Measurements from ENCODE around the gene NOL4L. TPM values are rescaled to one million over a fixed set of nuclear protein-coding genes. Genes with fewer than 3 reads are reported as not detected.

NOL4L gene
- total and polyA plus RNA-seq, 2 donors (not counting 3 experiments of a cell fraction or from before 2014, with no cell fraction given): 55.2 to 79.6 TPM

DNA sequence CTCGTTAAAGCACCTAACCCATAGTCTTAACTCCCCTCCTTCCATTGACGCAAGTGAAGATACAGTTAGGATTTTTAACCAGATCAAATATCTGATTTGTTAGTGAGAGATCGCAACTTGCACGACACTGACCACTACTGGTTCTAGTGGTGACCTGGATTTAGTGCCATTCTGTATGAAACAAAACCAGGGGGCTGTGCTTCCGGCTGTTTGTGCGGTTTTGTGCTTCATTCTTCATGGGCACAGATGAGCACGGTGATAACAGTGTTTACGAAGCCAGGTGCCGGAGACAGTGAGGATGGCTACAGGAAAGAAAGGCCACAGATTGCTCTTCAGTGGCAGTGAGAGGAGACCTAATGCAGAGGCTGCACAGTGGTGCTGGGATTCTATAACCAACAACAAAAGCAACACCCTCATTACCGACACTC is 75.5 kb downstream of the NOL4L start:
- peak overlapping the region; percentile 64 for H2AFZ ChIP-seq (ENCODE audit: low read depth, low read length)
- DNase-seq (ENCODE audit: low read depth, low spot score): peak; percentile 71
- dilution Hi-C loops (cut with MboI; ENCODE audit: extremely low pct_ligation_motif_present, low sequenced_read_pairs): no loop called here
- no peaks in the 10 kb centered on the region for H3K27me3 ChIP-seq (ENCODE audit: control insufficient read depth in 2 of 2, insufficient read depth in 2 of 2, low read length in 2 of 2)
- H3K79me2 ChIP-seq (ENCODE audit: control insufficient read depth, insufficient read depth, low read length): no peaks in the 10 kb centered on the region
- peak overlapping the region; percentile 40 for H3K4me2 ChIP-seq (ENCODE audit: insufficient read depth, low read length)
- intact Hi-C loops (cut with micrococcal nuclease): loop anchor here (1.0 to 2.0 kb wide), 2 partner anchors 8 to 39 kb away; no protein-coding TSS in a partner anchor
- no peak overlapping the region for H3K9ac ChIP-seq (replicated peaks; ENCODE audit: extremely low read depth, insufficient read depth, low read length)
- no peaks in the 10 kb centered on the region for H4K20me1 ChIP-seq (replicated peaks; ENCODE audit: control insufficient read depth, extremely low read depth, insufficient read depth, low read length)
- H3K9me1 ChIP-seq (replicated peaks; ENCODE audit: control insufficient read depth, extremely low read depth, insufficient read depth, low read length): no peaks in the 10 kb centered on the region
- no peak overlapping the region for H3K4me3 ChIP-seq (replicated peaks in 1 of 3; ENCODE audit: insufficient read depth in 1 of 3, low read depth in 1 of 3, low read length in 3 of 3)
- H3K4me1 ChIP-seq (ENCODE audit: control insufficient read depth, extremely low read depth, insufficient read depth, low read length): peaks cover 24% of the 10 kb centered on the region
- peak overlapping the region; percentile 9 for H3K27ac ChIP-seq (ENCODE audit: insufficient read depth, low read depth, low read length)
- TF ChIP-seq MYC (IDR thresholded peaks at IDR 0.05; ENCODE audit: low read depth, low read length) (no peak), FOS (IDR thresholded peaks at IDR 0.05; ENCODE audit: borderline replicate concordance, insufficient read depth, low read length) (no peak), JUN (IDR thresholded peaks at IDR 0.05; ENCODE audit: borderline replicate concordance, insufficient read depth, insufficient read length, low read depth) (no peak), CTCF (IDR thresholded peaks at IDR 0.05; ENCODE audit: extremely low read depth in 1 of 2, insufficient read depth in 1 of 2, low read depth in 1 of 2, low read length in 2 of 2) (peak; percentile 53 to 63), GATA2 (IDR thresholded peaks at IDR 0.05; ENCODE audit: insufficient read depth, insufficient read length, low read depth, low read length) (peak; percentile 91), POLR2A (IDR thresholded peaks at IDR 0.05; ENCODE audit: low read depth, low read length) (no peak)
- POLR2A ChIA-PET: no interaction called here
- H3K36me3 ChIP-seq (ENCODE audit: control insufficient read depth in 2 of 2, extremely low read depth in 1 of 2, insufficient read depth in 2 of 2, low read length in 2 of 2): no peaks in the 10 kb centered on the region
- CTCF ChIA-PET: interaction anchor here (1.1 to 4.4 kb wide), 5 partner anchors 13 to 39 kb away, joined by 3 to 25 read pairs (median 5); no protein-coding TSS in a partner anchor
- no TSS peak for BruUV-seq (replicated peaks)
- no peaks in the 10 kb centered on the region for H3K9me3 ChIP-seq (replicated peaks; ENCODE audit: control insufficient read depth, insufficient read depth, low read length)
- peak; percentile 90 for FAIRE-seq

DNA sequence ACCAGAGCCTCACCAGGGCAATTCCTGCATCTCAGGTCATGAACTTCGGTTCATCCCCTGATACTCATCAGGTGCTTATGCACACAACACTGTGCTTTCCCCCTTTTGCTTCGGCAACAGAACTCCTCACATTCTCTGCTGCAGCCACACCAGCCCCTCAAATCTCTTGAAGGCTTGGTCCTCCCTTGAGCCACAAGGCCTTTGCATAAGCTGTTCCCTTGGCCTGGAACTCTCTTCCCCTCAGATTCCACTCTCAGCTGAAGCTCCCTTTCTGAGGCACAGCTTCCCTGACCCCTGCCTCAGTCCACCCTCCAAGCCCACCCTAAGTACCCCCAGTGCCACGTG is 76.4 kb downstream of the NOL4L start:
- intact Hi-C loops (cut with micrococcal nuclease) (loop anchor here (1.0 to 2.0 kb wide), 2 partner anchors 9 to 38 kb away; no protein-coding TSS in a partner anchor), dilution Hi-C loops (cut with MboI; ENCODE audit: extremely low pct_ligation_motif_present, low sequenced_read_pairs) (no loop called here)
- Histone ChIP-seq H3K9me1 (replicated peaks; ENCODE audit: control insufficient read depth, extremely low read depth, insufficient read depth, low read length) (no peaks in the 10 kb centered on the region), H3K4me2 (ENCODE audit: insufficient read depth, low read length) (no peak overlapping the region), H2AFZ (ENCODE audit: low read depth, low read length) (peak overlapping the region; percentile 1), H3K79me2 (ENCODE audit: control insufficient read depth, insufficient read depth, low read length) (no peaks in the 10 kb centered on the region), H3K4me1 (ENCODE audit: control insufficient read depth, extremely low read depth, insufficient read depth, low read length) (peaks cover 24% of the 10 kb centered on the region), H3K9me3 (replicated peaks; ENCODE audit: control insufficient read depth, insufficient read depth, low read length) (no peaks in the 10 kb centered on the region), H3K4me3 (replicated peaks in 1 of 3; ENCODE audit: insufficient read depth in 1 of 3, low read depth in 1 of 3, low read length in 3 of 3) (no peak overlapping the region), H4K20me1 (replicated peaks; ENCODE audit: control insufficient read depth, extremely low read depth, insufficient read depth, low read length) (no peaks in the 10 kb centered on the region), H3K27me3 (ENCODE audit: control insufficient read depth in 2 of 2, insufficient read depth in 2 of 2, low read length in 2 of 2) (no peaks in the 10 kb centered on the region), H3K9ac (replicated peaks; ENCODE audit: extremely low read depth, insufficient read depth, low read length) (no peak overlapping the region), H3K36me3 (ENCODE audit: control insufficient read depth in 2 of 2, extremely low read depth in 1 of 2, insufficient read depth in 2 of 2, low read length in 2 of 2) (no peaks in the 10 kb centered on the region), H3K27ac (ENCODE audit: insufficient read depth, low read depth, low read length) (no peak overlapping the region)
- TF ChIP-seq JUN (IDR thresholded peaks at IDR 0.05; ENCODE audit: borderline replicate concordance, insufficient read depth, insufficient read length, low read depth): no peak
- TF ChIP-seq FOS (IDR thresholded peaks at IDR 0.05; ENCODE audit: borderline replicate concordance, insufficient read depth, low read length): no peak
- ChIA-PET CTCF (interaction anchor here (0.6 to 4.4 kb wide), 8 partner anchors 11 to 50 kb away, joined by 3 to 25 read pairs (median 4); no protein-coding TSS in a partner anchor), POLR2A (no interaction called here)
- DNase-seq (ENCODE audit: low read depth, low spot score): no peak
- no peak for FAIRE-seq
- BruUV-seq (replicated peaks): no TSS peak

Data from endothelial cell of umbilical vein (primary cell).